Ovary (tissue), 3 donors: ENCODE measurements around the gene RAD51D.

Experiments used
- CTCF ChIP-seq, 3 donors: fragments of 450-650 bp in 2 of 3; fragments of 200-600 bp in 1 of 3; IDR thresholded peaks; one replicate each; pipeline versions ENCODE4 v1.5.1 to v1.8.0; 2016 to 2022; ENCODE audit warnings: antibody characterized with exemption in 3 of 3, mild to moderate bottlenecking in 1 of 3
- EP300 ChIP-seq: sonication (generic); formaldehyde crosslinking; IDR thresholded peaks from one replicate; pipeline ENCODE4 v1.6.1; 2017; ENCODE audit warnings: antibody characterized with exemption
- donor health status: DM: no; HTN: no; CAD: no.

- TF ChIP-seq CTCF (IDR thresholded peaks at IDR 0.05) (no peak), EP300 (no peak)
Measured at GRCh38 chr17:35044181-35044580, 75.5 kb downstream of the RAD51D start.
